HepG2 (cell line): ENCODE measurements around the gene SPOP. TPM values are rescaled to one million over a fixed set of nuclear protein-coding genes. Genes with fewer than 3 reads are reported as not detected.

Experiments
- ATF6 ChIP-seq: sonication (generic); formaldehyde crosslinking; conservative IDR thresholded peaks from 2 replicates; pipeline ENCODE4 v1.4.0; 2020; ENCODE audit warnings: missing genetic modification reagents
- ATF7 ChIP-seq, 2 experiments: fragments of 450-650 bp in 1 of 2; sonication (generic) in 1 of 2; formaldehyde crosslinking in 1 of 2; IDR thresholded peaks; 2 replicates each; pipeline versions ENCODE4 v1.4.0 to v1.6.1; 2016 to 2020; ENCODE audit warnings: antibody characterized with exemption in 1 of 2, mild to moderate bottlenecking in 1 of 2, missing genetic modification reagents in 1 of 2
- ERF ChIP-seq: IDR thresholded peaks from 2 replicates; pipeline ENCODE4 v1.6.1; 2018; ENCODE audit warnings: missing biosample characterization, missing genetic modification reagents
- FUBP1 ChIP-seq: sonication (generic); formaldehyde crosslinking; IDR thresholded peaks from 2 replicates; pipeline ENCODE4 v1.5.1; 2020; ENCODE audit warnings: missing genetic modification reagents, mild to moderate bottlenecking, borderline replicate concordance
- HINFP ChIP-seq: sonication (generic); formaldehyde crosslinking; IDR thresholded peaks from 2 replicates; pipeline ENCODE4 v1.4.0; 2020; ENCODE audit warnings: low read depth, mild to moderate bottlenecking, missing genetic modification reagents
- JUN ChIP-seq: sonication (generic); formaldehyde crosslinking; IDR thresholded peaks from 2 replicates; pipeline ENCODE4 v1.4.0; 2020; ENCODE audit warnings: mild to moderate bottlenecking, missing genetic modification reagents
- KDM2A ChIP-seq: sonication (generic); formaldehyde crosslinking; IDR thresholded peaks from 2 replicates; pipeline ENCODE4 v1.4.0; 2020; ENCODE audit warnings: low read depth, missing genetic modification reagents, borderline replicate concordance
- KIAA2018 ChIP-seq: sonication (generic); formaldehyde crosslinking; IDR thresholded peaks from 2 replicates; pipeline ENCODE4 v1.5.0; 2020; ENCODE audit warnings: mild to moderate bottlenecking, missing genetic modification reagents, borderline replicate concordance
- MLX ChIP-seq: IDR thresholded peaks from 2 replicates; pipeline ENCODE4 v1.6.1; 2016
- RFXAP ChIP-seq: sonication (generic); formaldehyde crosslinking; IDR thresholded peaks from 2 replicates; pipeline ENCODE4 v1.4.0; 2020; ENCODE audit warnings: missing genetic modification reagents, borderline replicate concordance
- SIN3B ChIP-seq: fragments of 150-350 bp; IDR thresholded peaks from 2 replicates; pipeline ENCODE4 v1.6.1; 2014; ENCODE audit warnings: low read length
- ZBTB42 ChIP-seq: sonication (generic); formaldehyde crosslinking; IDR thresholded peaks from 2 replicates; pipeline ENCODE4 v1.5.0; 2020; ENCODE audit warnings: mild to moderate bottlenecking, missing genetic modification reagents
- ZKSCAN1 ChIP-seq: fragments of 150-350 bp; IDR thresholded peaks from 2 replicates; pipeline ENCODE4 v1.6.1; 2014; ENCODE audit warnings: low read length
- ZNF562 ChIP-seq: sonication (generic); formaldehyde crosslinking; IDR thresholded peaks from 2 replicates; pipeline ENCODE4 v1.8.0; 2022; ENCODE audit warnings: missing genetic modification reagents, borderline replicate concordance
- polyA plus RNA-seq, 8 experiments: library from polyadenylated mRNA; depleted of rRNA in 3 of 8; stranded (reverse) in 7 of 8; unstranded in 1 of 8; fragments of >200 nt; fragmentation: Illumina TruSeq in 4 of 8; extraction: Trizol in 4 of 8; gene quantifications; 2 replicates each; pipeline versions ENCODE4 v1.2.1 to v1.2.3, GENCODE V29; 2011 to 2016; ENCODE audit warnings: low read depth in 4 of 8, missing spikeins in 1 of 8, mixed read lengths in 1 of 8; ENCODE audit not compliant: insufficient read depth in 1 of 8
- total RNA-seq, 5 experiments: library from RNA; depleted of rRNA; stranded (reverse); fragments of >200 nt; fragmentation: Illumina TruSeq; extraction: Trizol; gene quantifications; 2 replicates each; pipeline ENCODE4 v1.2.3, GENCODE V29; 2016; ENCODE audit warnings: low read depth in 1 of 5

SPOP gene
- total and polyA plus RNA-seq, 2 of the 13 experiments (the other 11 are each of a cell fraction or from before 2014, with no cell fraction given): 52.8 to 60.8 TPM

GRCh38 chr17:49557312-49558024 is 120.4 kb downstream of the SPOP start (continued):
- no peak for TF ChIP-seq MLX
- peak; percentile 67 for TF ChIP-seq ZKSCAN1
- TF ChIP-seq JUN (CRISPR knock-in tag): no peak
- TF ChIP-seq KIAA2018 (CRISPR knock-in tag): no peak
- TF ChIP-seq FUBP1 (CRISPR knock-in tag): no peak
- TF ChIP-seq ATF7 (IDR thresholded peaks at IDR 0.05): no peak
- no peak for TF ChIP-seq ATF7 (CRISPR knock-in tag; IDR thresholded peaks at IDR 0.05)
- TF ChIP-seq SIN3B: no peak
- no peak for TF ChIP-seq ATF6 (CRISPR knock-in tag)
- no peak for TF ChIP-seq RFXAP (CRISPR knock-in tag)
- no peak for TF ChIP-seq ZBTB42 (CRISPR knock-in tag)
- TF ChIP-seq HINFP: no peak
- no peak for TF ChIP-seq ZNF562 (CRISPR knock-in tag)
- TF ChIP-seq KDM2A: peak; percentile 59; the same call in 1 of the 2 replicates
- TF ChIP-seq ERF (CRISPR knock-in tag): peak; percentile 49; the same call in 1 of the 2 replicates
